ENCODE measurements around the gene CANX. TPM values are rescaled to one million over a fixed set of nuclear protein-coding genes. Genes with fewer than 3 reads are reported as not detected.

The CANX gene
- total and polyA plus RNA-seq, 2 of the 13 experiments (the other 11 are each of a cell fraction or from before 2014, with no cell fraction given), result 477 to 680 TPM

DNA sequence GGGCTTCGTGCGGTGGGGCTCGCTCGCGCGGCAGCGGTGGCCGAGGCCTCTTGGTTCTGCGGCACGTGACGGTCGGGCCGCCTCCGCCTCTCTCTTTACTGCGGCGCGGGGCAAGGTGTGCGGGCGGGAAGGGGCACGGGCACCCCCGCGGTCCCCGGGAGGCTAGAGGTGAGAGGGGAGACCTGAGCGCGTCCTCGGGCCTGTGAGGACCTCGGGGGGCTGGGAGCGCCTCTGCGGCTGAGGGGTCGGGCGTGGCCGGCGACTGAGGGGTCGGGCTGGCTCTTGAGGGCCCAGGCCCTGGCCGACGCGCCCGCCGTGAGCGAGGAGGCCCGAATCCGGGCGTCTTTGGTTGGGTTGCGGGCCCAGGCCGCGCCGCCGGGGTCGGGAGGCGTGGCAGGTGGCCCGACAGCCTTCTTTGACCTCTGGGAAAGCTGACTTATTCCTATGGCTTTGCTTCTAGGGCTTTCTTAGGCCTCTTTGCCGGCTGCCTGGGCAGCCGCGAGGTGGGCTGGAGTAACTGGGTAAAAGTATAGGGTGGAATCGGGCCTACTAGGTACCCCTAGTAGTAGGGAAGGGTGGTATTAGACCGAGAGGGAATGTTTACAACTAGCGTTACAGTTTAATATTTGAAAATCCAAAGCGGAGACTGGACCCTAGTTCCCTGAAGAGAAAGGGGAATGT, at the start of gene CANX (continued):
- TF ChIP-seq FIP1L1 (IDR thresholded peaks at IDR 0.05; ENCODE audit: borderline replicate concordance, insufficient read depth, low read depth, low read length) (no peak), RXRA (CRISPR knock-in tag; IDR thresholded peaks at IDR 0.05) (peak; percentile 63), TEAD3 (CRISPR knock-in tag; optimal IDR thresholded peaks at IDR 0.05; ENCODE audit: borderline replicate concordance) (no peak), GATAD2A (CRISPR knock-in tag; IDR thresholded peaks at IDR 0.05) (no peak), ZNF780A (CRISPR knock-in tag; IDR thresholded peaks at IDR 0.05) (no peak), SNRNP70 (IDR thresholded peaks at IDR 0.05; ENCODE audit: low read depth, low read length) (no peak), TAF15 (IDR thresholded peaks at IDR 0.05; ENCODE audit: low read depth, low read length, poor library complexity, severe bottlenecking) (no peak), ZNF350 (CRISPR knock-in tag; IDR thresholded peaks at IDR 0.05; ENCODE audit: borderline replicate concordance, low read depth) (no peak), NPAS2 (CRISPR knock-in tag; IDR thresholded peaks at IDR 0.05; ENCODE audit: borderline replicate concordance) (no peak), ZNF776 (CRISPR knock-in tag; IDR thresholded peaks at IDR 0.05) (peak; percentile 52; the same call in 1 of the 2 replicates), NFKB2 (CRISPR knock-in tag; IDR thresholded peaks at IDR 0.05; ENCODE audit: borderline replicate concordance) (peak; percentile 61; the same call in 1 of the 2 replicates), MAFG (CRISPR knock-in tag; IDR thresholded peaks at IDR 0.05) (no peak), ZNF891 (CRISPR knock-in tag; IDR thresholded peaks at IDR 0.05) (peak; percentile 94), ZNF746 (CRISPR knock-in tag; IDR thresholded peaks at IDR 0.05) (peak; percentile 43; the same call in 1 of the 2 replicates), YEATS2 (CRISPR knock-in tag; IDR thresholded peaks at IDR 0.05; ENCODE audit: borderline replicate concordance) (peak; percentile 6; the same call in 1 of the 2 replicates), NCOA2 (CRISPR knock-in tag; IDR thresholded peaks at IDR 0.05) (no peak; the same call in 1 of the 2 replicates), ZNF792 (CRISPR knock-in tag; IDR thresholded peaks at IDR 0.05) (peak; percentile 28; the same call in 1 of the 2 replicates), ZNF274 (CRISPR knock-in tag; IDR thresholded peaks at IDR 0.05) (no peak), ATAD3A (CRISPR knock-in tag; IDR thresholded peaks at IDR 0.05) (0 out of 2 replicates have a peak, but pooled peaks have one; percentile 42)
- TF ChIP-seq, protein P1, sequence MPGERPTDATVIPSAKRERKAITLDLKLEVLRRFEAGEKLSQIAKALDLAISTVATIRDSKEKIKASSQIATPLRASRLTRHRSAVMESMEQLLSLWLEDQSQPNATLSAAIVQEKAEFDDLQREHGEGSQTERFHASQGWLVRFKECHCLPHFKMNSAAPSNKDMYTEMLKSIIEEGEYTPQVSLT (CRISPR knock-in tag; IDR thresholded peaks at IDR 0.05; ENCODE audit: borderline replicate concordance, low read depth), result no peak
- TF ChIP-seq, protein P2, sequence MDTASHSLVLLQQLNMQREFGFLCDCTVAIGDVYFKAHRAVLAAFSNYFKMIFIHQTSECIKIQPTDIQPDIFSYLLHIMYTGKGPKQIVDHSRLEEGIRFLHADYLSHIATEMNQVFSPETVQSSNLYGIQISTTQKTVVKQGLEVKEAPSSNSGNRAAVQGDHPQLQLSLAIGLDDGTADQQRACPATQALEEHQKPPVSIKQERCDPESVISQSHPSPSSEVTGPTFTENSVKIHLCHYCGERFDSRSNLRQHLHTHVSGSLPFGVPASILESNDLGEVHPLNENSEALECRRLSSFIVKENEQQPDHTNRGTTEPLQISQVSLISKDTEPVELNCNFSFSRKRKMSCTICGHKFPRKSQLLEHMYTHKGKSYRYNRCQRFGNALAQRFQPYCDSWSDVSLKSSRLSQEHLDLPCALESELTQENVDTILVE (CRISPR knock-in tag; IDR thresholded peaks at IDR 0.05), result no peak
- TF ChIP-seq, protein P3, sequence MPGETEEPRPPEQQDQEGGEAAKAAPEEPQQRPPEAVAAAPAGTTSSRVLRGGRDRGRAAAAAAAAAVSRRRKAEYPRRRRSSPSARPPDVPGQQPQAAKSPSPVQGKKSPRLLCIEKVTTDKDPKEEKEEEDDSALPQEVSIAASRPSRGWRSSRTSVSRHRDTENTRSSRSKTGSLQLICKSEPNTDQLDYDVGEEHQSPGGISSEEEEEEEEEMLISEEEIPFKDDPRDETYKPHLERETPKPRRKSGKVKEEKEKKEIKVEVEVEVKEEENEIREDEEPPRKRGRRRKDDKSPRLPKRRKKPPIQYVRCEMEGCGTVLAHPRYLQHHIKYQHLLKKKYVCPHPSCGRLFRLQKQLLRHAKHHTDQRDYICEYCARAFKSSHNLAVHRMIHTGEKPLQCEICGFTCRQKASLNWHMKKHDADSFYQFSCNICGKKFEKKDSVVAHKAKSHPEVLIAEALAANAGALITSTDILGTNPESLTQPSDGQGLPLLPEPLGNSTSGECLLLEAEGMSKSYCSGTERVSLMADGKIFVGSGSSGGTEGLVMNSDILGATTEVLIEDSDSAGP (CRISPR knock-in tag; IDR thresholded peaks at IDR 0.05; ENCODE audit: borderline replicate concordance), result peak; percentile 50; the same call in 1 of the 2 replicates
- TF ChIP-seq, protein P4, sequence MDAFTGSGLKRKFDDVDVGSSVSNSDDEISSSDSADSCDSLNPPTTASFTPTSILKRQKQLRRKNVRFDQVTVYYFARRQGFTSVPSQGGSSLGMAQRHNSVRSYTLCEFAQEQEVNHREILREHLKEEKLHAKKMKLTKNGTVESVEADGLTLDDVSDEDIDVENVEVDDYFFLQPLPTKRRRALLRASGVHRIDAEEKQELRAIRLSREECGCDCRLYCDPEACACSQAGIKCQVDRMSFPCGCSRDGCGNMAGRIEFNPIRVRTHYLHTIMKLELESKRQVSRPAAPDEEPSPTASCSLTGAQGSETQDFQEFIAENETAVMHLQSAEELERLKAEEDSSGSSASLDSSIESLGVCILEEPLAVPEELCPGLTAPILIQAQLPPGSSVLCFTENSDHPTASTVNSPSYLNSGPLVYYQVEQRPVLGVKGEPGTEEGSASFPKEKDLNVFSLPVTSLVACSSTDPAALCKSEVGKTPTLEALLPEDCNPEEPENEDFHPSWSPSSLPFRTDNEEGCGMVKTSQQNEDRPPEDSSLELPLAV (CRISPR knock-in tag; conservative IDR thresholded peaks at IDR 0.05; ENCODE audit: low read depth), result no peak

Data from HepG2 (cell line).